Mucosa of rectum (tissue), 2 donors: ENCODE results near the gene EFCAB10.

Source experiments
- H3K27ac ChIP-seq, 2 donors: one replicate each; pipeline ENCODE4 v1.7.0; 2013; ENCODE audit warnings: inconsistent platforms in 2 of 2, low read depth in 2 of 2, low read length in 2 of 2
- H3K27me3 ChIP-seq, 2 donors: one replicate each; pipeline ENCODE4 v1.7.0; 2013; ENCODE audit warnings: low read length in 2 of 2; ENCODE audit not compliant: control insufficient read depth in 2 of 2, insufficient read depth in 2 of 2
- H3K36me3 ChIP-seq, 2 donors: one replicate each; pipeline ENCODE4 v1.7.0; 2013; ENCODE audit warnings: low read length in 2 of 2; ENCODE audit not compliant: control insufficient read depth in 2 of 2, insufficient read depth in 2 of 2
- H3K4me1 ChIP-seq, 2 donors: one replicate each; pipeline ENCODE4 v1.7.0; 2013; ENCODE audit warnings: low read length in 2 of 2, mild to moderate bottlenecking in 1 of 2; ENCODE audit not compliant: control insufficient read depth in 2 of 2, insufficient read depth in 2 of 2
- H3K4me3 ChIP-seq, 2 donors: one replicate each; pipeline ENCODE4 v1.7.0; 2013; ENCODE audit warnings: low read length in 2 of 2
- H3K9ac ChIP-seq, 2 donors: one replicate each; pipeline ENCODE4 v1.7.0; 2013; ENCODE audit warnings: low read length in 2 of 2, low read depth in 1 of 2, mild to moderate bottlenecking in 1 of 2
- H3K9me3 ChIP-seq, 2 donors: one replicate each; pipeline ENCODE4 v1.7.0; 2013; ENCODE audit warnings: low read length in 2 of 2; ENCODE audit not compliant: control insufficient read depth in 2 of 2
- donor health status: healthy.
- donor health status: Normal muscosa, but diverticular disease.

Gene EFCAB10

GRCh38 chr7:105614341-105614840 is 33.1 kb upstream of the EFCAB10 start:
- no peaks in the 10 kb centered on the region for H3K9me3 ChIP-seq
- no peak overlapping the region for H3K4me3 ChIP-seq
- no peaks in the 10 kb centered on the region for H3K4me1 ChIP-seq
- no peaks in the 10 kb centered on the region for H3K27me3 ChIP-seq
- H3K36me3 ChIP-seq: peaks cover 17 to 23% of the 10 kb centered on the region in 2 donors
- no peak overlapping the region for H3K9ac ChIP-seq
- no peak overlapping the region for H3K27ac ChIP-seq

GRCh38 chr7:105613611-105614330 is 32.5 kb upstream of the EFCAB10 start:
- Histone ChIP-seq H3K4me3 (no peak overlapping the region), H3K27ac (no peak overlapping the region), H3K27me3 (no peaks in the 10 kb centered on the region), H3K9ac (no peak overlapping the region), H3K36me3 (peaks cover 16 to 23% of the 10 kb centered on the region in 2 donors), H3K4me1 (no peaks in the 10 kb centered on the region), H3K9me3 (no peaks in the 10 kb centered on the region)

- Histone ChIP-seq H3K9ac (no peak overlapping the region), H3K4me3 (no peak overlapping the region), H3K4me1 (no peaks in the 10 kb centered on the region), H3K36me3 (peaks cover 8 to 20% of the 10 kb centered on the region in 2 donors), H3K9me3 (no peaks in the 10 kb centered on the region), H3K27me3 (no peaks in the 10 kb centered on the region), H3K27ac (no peak overlapping the region)
Observed at GRCh38 chr7:105612806-105613205, 31.5 kb upstream of the EFCAB10 start.

GRCh38 chr7:105611856-105612775 is 30.8 kb upstream of the EFCAB10 start:
- H3K4me3 ChIP-seq: no peak overlapping the region
- H3K9ac ChIP-seq: no peak overlapping the region
- no peaks in the 10 kb centered on the region for H3K27me3 ChIP-seq
- peaks cover 8 to 17% of the 10 kb centered on the region in 2 donors for H3K36me3 ChIP-seq
- H3K4me1 ChIP-seq: no peaks in the 10 kb centered on the region
- no peak overlapping the region for H3K27ac ChIP-seq
- H3K9me3 ChIP-seq: no peaks in the 10 kb centered on the region

- H3K27ac ChIP-seq: no peak overlapping the region
- H3K4me3 ChIP-seq: no peak overlapping the region
- H3K9me3 ChIP-seq: no peaks in the 10 kb centered on the region
- no peaks in the 10 kb centered on the region for H3K27me3 ChIP-seq
- H3K9ac ChIP-seq: no peak overlapping the region
- H3K4me1 ChIP-seq: no peaks in the 10 kb centered on the region
- peaks cover 2 to 10% of the 10 kb centered on the region in 2 donors for H3K36me3 ChIP-seq
Observed at GRCh38 chr7:105610165-105610930, 29.1 kb upstream of the EFCAB10 start.

GRCh38 chr7:105602325-105603305 is 21.3 kb upstream of the EFCAB10 start:
- Histone ChIP-seq H3K27ac (no peak overlapping the region), H3K9ac (no peak overlapping the region), H3K36me3 (no peaks in the 10 kb centered on the region), H3K4me3 (no peak overlapping the region), H3K27me3 (no peaks in the 10 kb centered on the region), H3K9me3 (no peaks in the 10 kb centered on the region), H3K4me1 (no peaks in the 10 kb centered on the region)

GRCh38 chr7:105600720-105601550 is 19.6 kb upstream of the EFCAB10 start:
- no peaks in the 10 kb centered on the region for H3K9me3 ChIP-seq
- H3K27ac ChIP-seq: no peak overlapping the region
- no peak overlapping the region for H3K4me3 ChIP-seq
- no peak overlapping the region for H3K9ac ChIP-seq
- no peaks in the 10 kb centered on the region for H3K27me3 ChIP-seq
- H3K4me1 ChIP-seq: no peaks in the 10 kb centered on the region
- H3K36me3 ChIP-seq: no peaks in the 10 kb centered on the region

- Histone ChIP-seq H3K27me3 (no peaks in the 10 kb centered on the region), H3K4me3 (no peak overlapping the region), H3K36me3 (no peaks in the 10 kb centered on the region), H3K9ac (no peak overlapping the region), H3K9me3 (no peaks in the 10 kb centered on the region), H3K27ac (no peak overlapping the region), H3K4me1 (no peaks in the 10 kb centered on the region)
Observed at GRCh38 chr7:105599551-105599950, 18.3 kb upstream of the EFCAB10 start.
